ENCODE data around the gene SLC29A2. TPM values are rescaled to one million over a fixed set of nuclear protein-coding genes. Genes with fewer than 3 reads are reported as not detected.

The SLC29A2 gene
- total RNA-seq, 1 donor: under 0.01 TPM

- H3K4me3 ChIP-seq (ENCODE audit: insufficient read depth, low read length): no peak overlapping the region
- H3K4me2 ChIP-seq (ENCODE audit: insufficient read depth, low read length): peak overlapping the region; percentile 38
- H3K36me3 ChIP-seq (ENCODE audit: insufficient read depth, low read length): no peaks in the 10 kb centered on the region
- H2AFZ ChIP-seq (ENCODE audit: low read length): no peak overlapping the region
- H4K20me1 ChIP-seq (ENCODE audit: insufficient read depth, low read length): peaks cover 21% of the 10 kb centered on the region
- H3K27me3 ChIP-seq (ENCODE audit: insufficient read depth, low read length): peaks cover 23% of the 10 kb centered on the region
- H3K79me2 ChIP-seq (ENCODE audit: insufficient read depth, low read length): no peaks in the 10 kb centered on the region
- peak; percentile 99 for DNase-seq (ENCODE audit: insufficient read length, low spot score, missing footprints)
- peaks cover 16% of the 10 kb centered on the region for H3K4me1 ChIP-seq (ENCODE audit: insufficient read depth, low read length)
- H3K27ac ChIP-seq (ENCODE audit: low read depth, low read length): peak overlapping the region; percentile 67
- no peaks in the 10 kb centered on the region for H3K9me3 ChIP-seq (ENCODE audit: low read depth, low read length)
- TF ChIP-seq CTCF (IDR thresholded peaks at IDR 0.05; ENCODE audit: extremely low read depth, low read depth, low read length): peak; percentile 55
These were observed 46.8 kb upstream of the SLC29A2 start for GRCh38 chr11:66418168-66418985.

- peaks cover 23% of the 10 kb centered on the region for H3K27me3 ChIP-seq (ENCODE audit: insufficient read depth, low read length)
- H4K20me1 ChIP-seq (ENCODE audit: insufficient read depth, low read length): peaks cover 16% of the 10 kb centered on the region
- no peaks in the 10 kb centered on the region for H3K79me2 ChIP-seq (ENCODE audit: insufficient read depth, low read length)
- no peak overlapping the region for H2AFZ ChIP-seq (ENCODE audit: low read length)
- no peaks in the 10 kb centered on the region for H3K36me3 ChIP-seq (ENCODE audit: insufficient read depth, low read length)
- no peak overlapping the region for H3K4me2 ChIP-seq (ENCODE audit: insufficient read depth, low read length)
- TF ChIP-seq CTCF (IDR thresholded peaks at IDR 0.05; ENCODE audit: extremely low read depth, low read depth, low read length): no peak
- DNase-seq (ENCODE audit: insufficient read length, low spot score, missing footprints): no peak
- no peaks in the 10 kb centered on the region for H3K9me3 ChIP-seq (ENCODE audit: low read depth, low read length)
- no peak overlapping the region for H3K27ac ChIP-seq (ENCODE audit: low read depth, low read length)
- no peak overlapping the region for H3K4me3 ChIP-seq (ENCODE audit: insufficient read depth, low read length)
- H3K4me1 ChIP-seq (ENCODE audit: insufficient read depth, low read length): peaks cover 16% of the 10 kb centered on the region
These were observed 45.4 kb upstream of the SLC29A2 start for GRCh38 chr11:66417000-66417399.

GRCh38 chr11:66415423-66415822 lies 43.9 kb upstream of the SLC29A2 start:
- Histone ChIP-seq H3K27me3 (ENCODE audit: insufficient read depth, low read length) (peaks cover 23% of the 10 kb centered on the region), H3K4me1 (ENCODE audit: insufficient read depth, low read length) (peaks cover 16% of the 10 kb centered on the region), H3K4me3 (ENCODE audit: insufficient read depth, low read length) (no peak overlapping the region), H3K79me2 (ENCODE audit: insufficient read depth, low read length) (no peaks in the 10 kb centered on the region), H4K20me1 (ENCODE audit: insufficient read depth, low read length) (peaks cover 9% of the 10 kb centered on the region), H2AFZ (ENCODE audit: low read length) (no peak overlapping the region), H3K4me2 (ENCODE audit: insufficient read depth, low read length) (no peak overlapping the region), H3K36me3 (ENCODE audit: insufficient read depth, low read length) (no peaks in the 10 kb centered on the region), H3K27ac (ENCODE audit: low read depth, low read length) (no peak overlapping the region), H3K9me3 (ENCODE audit: low read depth, low read length) (no peaks in the 10 kb centered on the region)
- TF ChIP-seq CTCF (IDR thresholded peaks at IDR 0.05; ENCODE audit: extremely low read depth, low read depth, low read length): no peak
- no peak for DNase-seq (ENCODE audit: insufficient read length, low spot score, missing footprints)

GRCh38 chr11:66414120-66414934 lies 42.8 kb upstream of the SLC29A2 start:
- no peak overlapping the region for H3K4me3 ChIP-seq (ENCODE audit: insufficient read depth, low read length)
- H2AFZ ChIP-seq (ENCODE audit: low read length): no peak overlapping the region
- H3K27me3 ChIP-seq (ENCODE audit: insufficient read depth, low read length): peaks cover 14% of the 10 kb centered on the region
- H3K4me1 ChIP-seq (ENCODE audit: insufficient read depth, low read length): peaks cover 16% of the 10 kb centered on the region
- no peaks in the 10 kb centered on the region for H3K9me3 ChIP-seq (ENCODE audit: low read depth, low read length)
- H3K4me2 ChIP-seq (ENCODE audit: insufficient read depth, low read length): no peak overlapping the region
- TF ChIP-seq CTCF (IDR thresholded peaks at IDR 0.05; ENCODE audit: extremely low read depth, low read depth, low read length): no peak
- DNase-seq (ENCODE audit: insufficient read length, low spot score, missing footprints): no peak
- no peak overlapping the region for H3K27ac ChIP-seq (ENCODE audit: low read depth, low read length)
- H3K79me2 ChIP-seq (ENCODE audit: insufficient read depth, low read length): no peaks in the 10 kb centered on the region
- peaks cover 9% of the 10 kb centered on the region for H4K20me1 ChIP-seq (ENCODE audit: insufficient read depth, low read length)
- H3K36me3 ChIP-seq (ENCODE audit: insufficient read depth, low read length): no peaks in the 10 kb centered on the region
